B cell (primary cell): ENCODE data around the gene PTPRN2.

ENCODE experiments used
- CTCF ChIP-seq: fragments of 200-600 bp; IDR thresholded peaks from one replicate; pipeline ENCODE4 v1.8.0; 2022; ENCODE audit warnings: antibody characterized with exemption, mild to moderate bottlenecking
- EZH2 ChIP-seq: IDR thresholded peaks from 2 replicates; pipeline ENCODE4 v1.6.1; 2012; ENCODE audit warnings: borderline replicate concordance, low read depth, mild to moderate bottlenecking, moderate library complexity, low read length; ENCODE audit not compliant: insufficient read depth, poor library complexity, severe bottlenecking

- TF ChIP-seq CTCF (no peak), EZH2 (no peak)
Measured at GRCh38 chr7:158037211-158037610, 550.4 kb downstream of the PTPRN2 start.
